Smooth muscle cell (in vitro differentiated cells): ENCODE results near the gene TPCN2. TPM values are rescaled to one million over a fixed set of nuclear protein-coding genes. Genes with fewer than 3 reads are reported as not detected.

Source experiments
- DNase-seq: peaks from one replicate; lab custom pipeline; 2025; ENCODE audit not compliant: unreplicated experiment; lab: John Stamatoyannopoulos, UW
- H2AFZ ChIP-seq: fragments of 200-600 bp; sonication (generic); 2 replicates; pipeline ENCODE4 v1.6.0; 2016; ENCODE audit warnings: antibody characterized with exemption, low read depth, mild to moderate bottlenecking
- H3F3A ChIP-seq: fragments of 200-600 bp; sonication (generic); 2 replicates; pipeline ENCODE4 v1.6.0; 2017; ENCODE audit warnings: antibody characterized with exemption, low read depth
- H3K27ac ChIP-seq: fragments of 200-600 bp; sonication (generic); 2 replicates; pipeline ENCODE4 v1.5.1; 2016; ENCODE audit warnings: low read depth, mild to moderate bottlenecking
- H3K27me3 ChIP-seq: fragments of 200-600 bp; sonication (generic); 2 replicates; pipeline ENCODE4 v1.6.1; 2016; ENCODE audit warnings: low read depth, mild to moderate bottlenecking
- H3K36me3 ChIP-seq: fragments of 200-600 bp; sonication (generic); 2 replicates; pipeline ENCODE4 v1.5.1; 2016; ENCODE audit warnings: low read depth
- H3K4me1 ChIP-seq: fragments of 200-600 bp; sonication (generic); 2 replicates; pipeline ENCODE4 v1.5.1; 2016; ENCODE audit warnings: low read depth
- H3K4me2 ChIP-seq: fragments of 200-600 bp; sonication (generic); 2 replicates; pipeline ENCODE4 v1.6.0; 2016; ENCODE audit warnings: mild to moderate bottlenecking
- H3K4me3 ChIP-seq: fragments of 200-600 bp; sonication (generic); 2 replicates; pipeline ENCODE4 v1.5.1; 2016; ENCODE audit warnings: mild to moderate bottlenecking
- H3K79me2 ChIP-seq: fragments of 200-600 bp; sonication (generic); 2 replicates; pipeline ENCODE4 v1.6.0; 2016; ENCODE audit warnings: low read depth, mild to moderate bottlenecking
- H3K9ac ChIP-seq: fragments of 200-600 bp; sonication (generic); 2 replicates; pipeline ENCODE4 v1.6.0; 2016; ENCODE audit warnings: low read depth
- H3K9me3 ChIP-seq: fragments of 200-600 bp; sonication (generic); replicated peaks from 2 replicates; pipeline ENCODE4 v1.5.1; 2016; ENCODE audit warnings: low read depth
- H4K20me1 ChIP-seq: fragments of 200-600 bp; sonication (generic); 2 replicates; pipeline ENCODE4 v1.6.0; 2016; ENCODE audit warnings: low read depth
- WGBS: methylation state at CpG from one replicate; pipeline ENCODE4 v1.1.7; 2016; ENCODE audit warnings: low lambda C conversion rate; 5-methylcytosine and 5-hydroxymethylcytosine counted together
- polyA plus RNA-seq: library from polyadenylated mRNA; unstranded; fragments of >200 nt; fragmentation: Nextera tagmentation; extraction: Ambion mirVana; gene quantifications from 2 replicates; pipeline ENCODE4 v1.2.1, GENCODE V29; 2016
- total RNA-seq: library from RNA; depleted of rRNA; stranded (reverse); fragments of >200 nt; gene quantifications from 2 replicates; pipeline ENCODE4 v1.2.3, GENCODE V29; 2014
- TF ChIP-seq, protein P1 (sequence below): fragments of 200-600 bp; sonication (generic); IDR thresholded peaks from 2 replicates; pipeline ENCODE4 v1.5.1; 2017; ENCODE audit warnings: borderline replicate concordance, mild to moderate bottlenecking, antibody characterized with exemption; ENCODE audit not compliant: insufficient read depth, poor library complexity, severe bottlenecking

Gene TPCN2
- total and polyA plus RNA-seq, 2 experiments from 2014 or later, result 7.4 to 10.5 TPM

GRCh38 chr11:69114362-69114761 lies 65.6 kb downstream of the TPCN2 start:
- H3K4me1 ChIP-seq, result no peaks in the 10 kb centered on the region
- no peak for DNase-seq
- H2AFZ ChIP-seq, result no peak overlapping the region
- no peaks in the 10 kb centered on the region for H3F3A ChIP-seq
- WGBS, result 94% methylated on average over 6 of the region's 6 CpGs
- H3K79me2 ChIP-seq, result no peaks in the 10 kb centered on the region
- H3K36me3 ChIP-seq, result no peaks in the 10 kb centered on the region
- TF ChIP-seq, protein P1, sequence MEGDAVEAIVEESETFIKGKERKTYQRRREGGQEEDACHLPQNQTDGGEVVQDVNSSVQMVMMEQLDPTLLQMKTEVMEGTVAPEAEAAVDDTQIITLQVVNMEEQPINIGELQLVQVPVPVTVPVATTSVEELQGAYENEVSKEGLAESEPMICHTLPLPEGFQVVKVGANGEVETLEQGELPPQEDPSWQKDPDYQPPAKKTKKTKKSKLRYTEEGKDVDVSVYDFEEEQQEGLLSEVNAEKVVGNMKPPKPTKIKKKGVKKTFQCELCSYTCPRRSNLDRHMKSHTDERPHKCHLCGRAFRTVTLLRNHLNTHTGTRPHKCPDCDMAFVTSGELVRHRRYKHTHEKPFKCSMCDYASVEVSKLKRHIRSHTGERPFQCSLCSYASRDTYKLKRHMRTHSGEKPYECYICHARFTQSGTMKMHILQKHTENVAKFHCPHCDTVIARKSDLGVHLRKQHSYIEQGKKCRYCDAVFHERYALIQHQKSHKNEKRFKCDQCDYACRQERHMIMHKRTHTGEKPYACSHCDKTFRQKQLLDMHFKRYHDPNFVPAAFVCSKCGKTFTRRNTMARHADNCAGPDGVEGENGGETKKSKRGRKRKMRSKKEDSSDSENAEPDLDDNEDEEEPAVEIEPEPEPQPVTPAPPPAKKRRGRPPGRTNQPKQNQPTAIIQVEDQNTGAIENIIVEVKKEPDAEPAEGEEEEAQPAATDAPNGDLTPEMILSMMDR, result no peak
- no peaks in the 10 kb centered on the region for H3K27me3 ChIP-seq
- no peak overlapping the region for H3K27ac ChIP-seq
- H4K20me1 ChIP-seq, result no peaks in the 10 kb centered on the region
- no peak overlapping the region for H3K4me3 ChIP-seq
- H3K4me2 ChIP-seq, result no peak overlapping the region
- no peak overlapping the region for H3K9ac ChIP-seq
- no peaks in the 10 kb centered on the region for H3K9me3 ChIP-seq

GRCh38 chr11:69114811-69115523 lies 66.2 kb downstream of the TPCN2 start:
- H3K4me3 ChIP-seq, result no peak overlapping the region
- H3K79me2 ChIP-seq, result no peaks in the 10 kb centered on the region
- H3K9me3 ChIP-seq, result no peaks in the 10 kb centered on the region
- H3K4me2 ChIP-seq, result no peak overlapping the region
- no peaks in the 10 kb centered on the region for H3K36me3 ChIP-seq
- H2AFZ ChIP-seq, result no peak overlapping the region
- no peak overlapping the region for H3K9ac ChIP-seq
- no peaks in the 10 kb centered on the region for H4K20me1 ChIP-seq
- no peak overlapping the region for H3K27ac ChIP-seq
- H3K27me3 ChIP-seq, result no peaks in the 10 kb centered on the region
- H3K4me1 ChIP-seq, result no peaks in the 10 kb centered on the region
- DNase-seq, result no peak
- 92% methylated on average over 21 of the region's 21 CpGs for WGBS
- no peaks in the 10 kb centered on the region for H3F3A ChIP-seq
- TF ChIP-seq, protein P1, result no peak

DNA sequence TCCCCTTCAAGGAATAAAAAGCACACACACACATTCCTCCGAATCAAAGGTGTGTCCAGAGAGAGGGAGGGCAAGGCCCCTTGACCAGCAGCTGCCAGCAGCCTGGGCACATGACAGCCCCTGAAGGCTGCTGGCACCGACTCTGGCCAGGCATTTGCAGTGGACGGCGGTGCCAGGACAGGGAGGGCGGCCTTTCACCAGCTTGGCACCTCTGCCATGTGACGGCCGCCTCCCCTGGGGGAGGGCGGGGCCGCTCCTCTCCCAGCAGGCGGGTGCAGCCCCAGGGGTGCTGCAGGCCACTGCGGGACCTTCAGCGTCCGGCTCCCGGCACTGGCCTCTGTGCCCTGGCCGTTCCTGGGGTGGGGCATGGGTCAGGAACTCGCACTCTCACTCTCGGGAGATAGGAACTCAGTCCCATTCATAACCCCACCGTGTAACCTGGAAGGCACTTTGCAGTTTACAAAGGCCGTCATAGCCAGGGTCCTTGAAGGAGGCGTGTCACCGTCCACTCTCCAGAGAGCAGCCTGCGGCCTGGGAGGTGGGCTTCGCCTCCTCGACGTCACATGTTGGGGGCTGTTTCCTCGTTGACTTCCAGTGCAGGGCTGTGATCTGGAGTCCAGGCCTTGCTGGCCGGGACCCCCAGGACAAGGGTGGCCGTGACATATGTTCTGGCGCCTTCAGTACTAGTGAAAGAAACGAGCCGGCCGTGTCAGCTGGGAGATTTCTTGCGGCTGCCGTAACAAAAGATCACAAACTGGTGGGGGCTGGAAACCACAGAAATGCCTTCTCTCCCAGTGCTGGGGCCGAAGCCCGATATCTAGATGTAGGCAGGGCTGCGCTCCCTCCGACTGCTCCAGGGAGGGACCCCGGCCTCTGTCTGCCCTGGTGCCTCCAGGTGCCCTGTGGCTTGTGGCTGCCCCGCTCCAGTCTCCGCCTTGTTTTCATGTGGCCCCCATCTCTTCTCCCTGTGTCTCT lies 67.1 kb downstream of the TPCN2 start:
- TF ChIP-seq, protein P1, result no peak
- H3K9me3 ChIP-seq, result no peaks in the 10 kb centered on the region
- no peaks in the 10 kb centered on the region for H4K20me1 ChIP-seq
- no peak overlapping the region for H3K4me3 ChIP-seq
- H3K79me2 ChIP-seq, result no peaks in the 10 kb centered on the region
- H3K4me2 ChIP-seq, result no peak overlapping the region
- no peaks in the 10 kb centered on the region for H3K4me1 ChIP-seq
- H3K9ac ChIP-seq, result no peak overlapping the region
- WGBS, result 87% methylated on average over 41 of the region's 41 CpGs
- no peaks in the 10 kb centered on the region for H3K27me3 ChIP-seq
- H2AFZ ChIP-seq, result no peak overlapping the region
- no peak overlapping the region for H3K27ac ChIP-seq
- no peaks in the 10 kb centered on the region for H3F3A ChIP-seq
- DNase-seq, result no peak
- H3K36me3 ChIP-seq, result no peaks in the 10 kb centered on the region
